Bronchial epithelial cell (primary cell): ENCODE results near the gene ELANE. TPM values are rescaled to one million over a fixed set of nuclear protein-coding genes. Genes with fewer than 3 reads are reported as not detected.

Source experiments
- DNase-seq: peaks from one replicate; pipeline ENCODE4 v3.0.0-alpha.2; 2010; ENCODE audit warnings: low read depth
- FAIRE-seq: peaks from 2 replicates; lab custom pipeline; 2011; peaks lifted over from hg19 to GRCh38; lab: Jason Lieb, UNC
- H3K27me3 ChIP-seq: 2 replicates; pipeline ENCODE4 v1.5.1; 2011; ENCODE audit warnings: low read length; ENCODE audit not compliant: control insufficient read depth, insufficient read depth
- H3K36me3 ChIP-seq: 2 replicates; pipeline ENCODE4 v1.5.1; 2011; ENCODE audit warnings: low read length; ENCODE audit not compliant: control insufficient read depth, insufficient read depth
- H3K4me3 ChIP-seq: 2 replicates; pipeline ENCODE4 v1.5.1; 2011; ENCODE audit warnings: mild to moderate bottlenecking, low read depth, low read length, control low read depth
- CTCF ChIP-seq: IDR thresholded peaks from 2 replicates; pipeline ENCODE4 v1.5.1; 2011; ENCODE audit warnings: mild to moderate bottlenecking, moderate library complexity, low read length, control low read depth, inconsistent platforms; ENCODE audit not compliant: insufficient read depth, severe bottlenecking
- total RNA-seq: library from RNA; depleted of rRNA; stranded (reverse); fragments of >200 nt; gene quantifications from 2 replicates; pipeline ENCODE4 v1.2.1, GENCODE V29; 2014

Gene ELANE
- total RNA-seq, 1 donor from 2014 or later: not detected

- H3K36me3 ChIP-seq: peaks cover 41% of the 10 kb centered on the region
- no peak for FAIRE-seq
- peak; percentile 72 for DNase-seq
- no peak overlapping the region for H3K4me3 ChIP-seq
- TF ChIP-seq CTCF: peak; percentile 68
- no peaks in the 10 kb centered on the region for H3K27me3 ChIP-seq
Measured at GRCh38 chr19:883661-884211, 31.6 kb downstream of the ELANE start.

GRCh38 chr19:884420-885211 is 32.5 kb downstream of the ELANE start:
- FAIRE-seq: no peak
- no peak for DNase-seq
- peaks cover 40% of the 10 kb centered on the region for H3K36me3 ChIP-seq
- TF ChIP-seq CTCF: no peak
- H3K27me3 ChIP-seq: no peaks in the 10 kb centered on the region
- H3K4me3 ChIP-seq: no peak overlapping the region

- H3K36me3 ChIP-seq: peaks cover 42% of the 10 kb centered on the region
- H3K4me3 ChIP-seq: no peak overlapping the region
- TF ChIP-seq CTCF: no peak
- DNase-seq (no peak), FAIRE-seq (no peak)
- no peaks in the 10 kb centered on the region for H3K27me3 ChIP-seq
Measured at GRCh38 chr19:885536-886224, 33.6 kb downstream of the ELANE start.

GRCh38 chr19:887072-887471 is 35.0 kb downstream of the ELANE start:
- Histone ChIP-seq H3K27me3 (no peaks in the 10 kb centered on the region), H3K36me3 (peaks cover 34% of the 10 kb centered on the region), H3K4me3 (no peak overlapping the region)
- no peak for TF ChIP-seq CTCF
- DNase-seq (no peak), FAIRE-seq (no peak)

GRCh38 chr19:887599-887998 is 35.5 kb downstream of the ELANE start:
- DNase-seq (no peak), FAIRE-seq (no peak)
- H3K4me3 ChIP-seq: no peak overlapping the region
- no peaks in the 10 kb centered on the region for H3K27me3 ChIP-seq
- H3K36me3 ChIP-seq: peaks cover 28% of the 10 kb centered on the region
- TF ChIP-seq CTCF: no peak
